ENCODE results near the gene TRIM29.

TRIM29 gene

GRCh38 chr11:120137611-120138521 lies at the start of gene TRIM29:
TRIM29 (minus strand) TSS chr11:120138113; CDS start chr11:120138031, 82 bp downstream.
- WGBS (ENCODE audit: insufficient coverage, insufficient read length): no CpG with 5 or more reads among the region's 41 CpGs
- H3K27ac ChIP-seq (ENCODE audit: low read length): no peak within 1 kb of the TSS
- H3K27me3 ChIP-seq (ENCODE audit: control insufficient read depth, insufficient read depth, low read length): no peaks in the 10 kb centered on the region; the same call in 1 of the 2 replicates
- H3K4me3 ChIP-seq (ENCODE audit: low read length): no peak within 1 kb of the TSS
- DNase-seq (ENCODE audit: low read depth, low spot score): no peak
- peaks cover 2% of the 10 kb centered on the region; the same call in 1 of the 2 replicates for H3K4me1 ChIP-seq (ENCODE audit: control insufficient read depth, insufficient read depth, low read length)
- H3K9me3 ChIP-seq (ENCODE audit: control insufficient read depth, insufficient read depth, low read length): no peaks in the 10 kb centered on the region
- H3K36me3 ChIP-seq (ENCODE audit: control insufficient read depth, insufficient read depth, low read length): no peaks in the 10 kb centered on the region

- Histone ChIP-seq H3K4me1 (ENCODE audit: control insufficient read depth, insufficient read depth, low read length) (peaks cover 1% of the 10 kb centered on the region; the same call in 1 of the 2 replicates), H3K9me3 (ENCODE audit: control insufficient read depth, insufficient read depth, low read length) (no peaks in the 10 kb centered on the region), H3K4me3 (ENCODE audit: low read length) (no peak overlapping the region), H3K27ac (ENCODE audit: low read length) (no peak overlapping the region), H3K27me3 (ENCODE audit: control insufficient read depth, insufficient read depth, low read length) (peaks cover under 1% of the 10 kb centered on the region; the same call in 1 of the 2 replicates), H3K36me3 (ENCODE audit: control insufficient read depth, insufficient read depth, low read length) (no peaks in the 10 kb centered on the region)
- no CpG with 5 or more reads among the region's 17 CpGs for WGBS (ENCODE audit: insufficient coverage, insufficient read length)
- DNase-seq (ENCODE audit: low read depth, low spot score): no peak
These were observed 49.1 kb upstream of the TRIM29 start for GRCh38 chr11:120186774-120187591.

GRCh38 chr11:120186456-120186773 lies 48.5 kb upstream of the TRIM29 start:
- no peak for DNase-seq (ENCODE audit: low read depth, low spot score)

GRCh38 chr11:120185706-120186455 lies 48.0 kb upstream of the TRIM29 start:
- no peak overlapping the region for H3K4me3 ChIP-seq (ENCODE audit: low read length)
- peaks cover 3% of the 10 kb centered on the region for H3K4me1 ChIP-seq (ENCODE audit: control insufficient read depth, insufficient read depth, low read length)
- H3K27me3 ChIP-seq (ENCODE audit: control insufficient read depth, insufficient read depth, low read length): peaks cover 6% of the 10 kb centered on the region; the same call in 1 of the 2 replicates
- H3K36me3 ChIP-seq (ENCODE audit: control insufficient read depth, insufficient read depth, low read length): no peaks in the 10 kb centered on the region
- no peak overlapping the region for H3K27ac ChIP-seq (ENCODE audit: low read length)
- DNase-seq (ENCODE audit: low read depth, low spot score): no peak
- whole genome bisulfite sequencing (ENCODE audit: insufficient coverage, insufficient read length): no CpG with 5 or more reads among the region's 3 CpGs
- H3K9me3 ChIP-seq (ENCODE audit: control insufficient read depth, insufficient read depth, low read length): no peaks in the 10 kb centered on the region

More at GRCh38 chr11:120186456-120186773, 48.5 kb upstream of the TRIM29 start:
- H3K27ac ChIP-seq (ENCODE audit: low read length): no peak overlapping the region
- H3K9me3 ChIP-seq (ENCODE audit: control insufficient read depth, insufficient read depth, low read length): no peaks in the 10 kb centered on the region
- no peaks in the 10 kb centered on the region for H3K36me3 ChIP-seq (ENCODE audit: control insufficient read depth, insufficient read depth, low read length)
- no peak overlapping the region for H3K4me3 ChIP-seq (ENCODE audit: low read length)
- peaks cover 1% of the 10 kb centered on the region; the same call in 1 of the 2 replicates for H3K4me1 ChIP-seq (ENCODE audit: control insufficient read depth, insufficient read depth, low read length)
- H3K27me3 ChIP-seq (ENCODE audit: control insufficient read depth, insufficient read depth, low read length): peaks cover 3% of the 10 kb centered on the region; the same call in 1 of the 2 replicates

DNA sequence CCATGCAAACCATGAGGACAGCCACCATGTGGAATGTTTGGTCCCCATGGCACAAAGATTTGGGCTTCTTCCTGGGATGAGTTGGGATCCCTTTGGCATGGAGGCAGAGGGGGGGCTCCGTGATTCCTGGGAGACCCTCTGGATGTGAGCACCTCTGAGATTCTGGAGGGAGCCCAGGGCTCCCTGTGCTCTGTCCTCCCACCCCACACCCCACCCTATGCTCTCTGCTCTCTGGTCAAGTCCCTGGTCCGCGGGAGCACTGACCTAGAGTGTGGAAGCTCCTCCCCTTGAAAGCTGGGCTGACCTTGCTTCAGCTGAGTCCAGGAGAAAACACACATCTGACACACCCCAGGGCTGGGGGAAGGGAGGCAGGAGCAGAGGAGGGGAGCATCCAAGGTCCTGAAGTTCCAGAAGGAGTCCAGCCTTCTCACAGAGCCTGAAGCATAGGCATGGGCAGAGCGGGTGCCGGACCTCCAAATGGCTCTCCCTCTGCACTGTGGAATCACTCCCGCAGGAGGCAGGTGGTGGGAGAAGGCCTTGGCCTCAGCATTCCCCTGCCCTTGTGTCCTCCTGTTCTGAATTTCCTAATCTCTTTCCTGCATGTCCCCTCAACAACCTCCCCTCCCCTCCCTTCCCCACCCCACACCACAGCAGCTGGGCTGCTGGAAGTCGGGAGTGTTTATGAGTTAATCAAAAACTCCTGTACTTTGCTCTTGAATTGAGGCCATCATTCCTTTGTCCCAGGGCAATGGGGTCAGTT lies 47.2 kb upstream of the TRIM29 start:
- H3K27me3 ChIP-seq (ENCODE audit: control insufficient read depth, insufficient read depth, low read length): peaks cover 7% of the 10 kb centered on the region; the same call in 1 of the 2 replicates
- H3K4me1 ChIP-seq (ENCODE audit: control insufficient read depth, insufficient read depth, low read length): peaks cover 3% of the 10 kb centered on the region
- no peak overlapping the region for H3K4me3 ChIP-seq (ENCODE audit: low read length)
- WGBS (ENCODE audit: insufficient coverage, insufficient read length): no CpG with 5 or more reads among the region's 7 CpGs
- no peak overlapping the region for H3K27ac ChIP-seq (ENCODE audit: low read length)
- DNase-seq (ENCODE audit: low read depth, low spot score): no peak
- no peaks in the 10 kb centered on the region for H3K36me3 ChIP-seq (ENCODE audit: control insufficient read depth, insufficient read depth, low read length)
- no peaks in the 10 kb centered on the region for H3K9me3 ChIP-seq (ENCODE audit: control insufficient read depth, insufficient read depth, low read length)

GRCh38 chr11:120184371-120184945 lies 46.5 kb upstream of the TRIM29 start:
- no peaks in the 10 kb centered on the region for H3K36me3 ChIP-seq (ENCODE audit: control insufficient read depth, insufficient read depth, low read length)
- H3K27me3 ChIP-seq (ENCODE audit: control insufficient read depth, insufficient read depth, low read length): peaks cover 9% of the 10 kb centered on the region; the same call in 1 of the 2 replicates
- no peak overlapping the region for H3K27ac ChIP-seq (ENCODE audit: low read length)
- H3K4me1 ChIP-seq (ENCODE audit: control insufficient read depth, insufficient read depth, low read length): peaks cover 3% of the 10 kb centered on the region
- WGBS (ENCODE audit: insufficient coverage, insufficient read length): no CpG with 5 or more reads among the region's 11 CpGs
- no peak overlapping the region for H3K4me3 ChIP-seq (ENCODE audit: low read length)
- no peaks in the 10 kb centered on the region for H3K9me3 ChIP-seq (ENCODE audit: control insufficient read depth, insufficient read depth, low read length)
- DNase-seq (ENCODE audit: low read depth, low spot score): no peak

DNA sequence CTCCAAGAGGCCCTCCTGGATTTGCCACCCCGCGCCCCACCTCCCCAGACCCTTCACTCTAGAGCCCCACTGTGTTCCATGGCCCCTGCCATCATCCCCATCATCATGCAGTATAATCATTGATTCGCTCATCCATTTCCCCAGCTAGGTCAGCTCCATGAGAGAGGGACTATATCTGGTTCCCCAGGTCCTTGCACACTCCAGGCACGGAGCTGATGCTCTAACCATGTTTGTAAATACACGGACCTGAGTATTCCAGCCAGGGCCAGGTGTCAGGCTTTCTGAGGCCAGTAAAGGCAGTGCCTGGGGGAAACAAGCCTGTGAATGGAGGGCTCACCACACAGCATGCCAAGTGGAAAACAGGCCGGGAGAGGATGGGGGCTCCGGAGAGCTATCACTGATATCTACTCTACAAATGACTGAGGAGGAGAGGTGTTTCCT lies 45.8 kb upstream of the TRIM29 start:
- no peak overlapping the region for H3K4me3 ChIP-seq (ENCODE audit: low read length)
- no CpG with 5 or more reads among the region's 7 CpGs for WGBS (ENCODE audit: insufficient coverage, insufficient read length)
- H3K4me1 ChIP-seq (ENCODE audit: control insufficient read depth, insufficient read depth, low read length): peaks cover 3% of the 10 kb centered on the region
- no peak overlapping the region for H3K27ac ChIP-seq (ENCODE audit: low read length)
- H3K27me3 ChIP-seq (ENCODE audit: control insufficient read depth, insufficient read depth, low read length): peaks cover 10% of the 10 kb centered on the region; the same call in 1 of the 2 replicates
- no peaks in the 10 kb centered on the region for H3K36me3 ChIP-seq (ENCODE audit: control insufficient read depth, insufficient read depth, low read length)
- H3K9me3 ChIP-seq (ENCODE audit: control insufficient read depth, insufficient read depth, low read length): no peaks in the 10 kb centered on the region
- DNase-seq (ENCODE audit: low read depth, low spot score): no peak

DNA sequence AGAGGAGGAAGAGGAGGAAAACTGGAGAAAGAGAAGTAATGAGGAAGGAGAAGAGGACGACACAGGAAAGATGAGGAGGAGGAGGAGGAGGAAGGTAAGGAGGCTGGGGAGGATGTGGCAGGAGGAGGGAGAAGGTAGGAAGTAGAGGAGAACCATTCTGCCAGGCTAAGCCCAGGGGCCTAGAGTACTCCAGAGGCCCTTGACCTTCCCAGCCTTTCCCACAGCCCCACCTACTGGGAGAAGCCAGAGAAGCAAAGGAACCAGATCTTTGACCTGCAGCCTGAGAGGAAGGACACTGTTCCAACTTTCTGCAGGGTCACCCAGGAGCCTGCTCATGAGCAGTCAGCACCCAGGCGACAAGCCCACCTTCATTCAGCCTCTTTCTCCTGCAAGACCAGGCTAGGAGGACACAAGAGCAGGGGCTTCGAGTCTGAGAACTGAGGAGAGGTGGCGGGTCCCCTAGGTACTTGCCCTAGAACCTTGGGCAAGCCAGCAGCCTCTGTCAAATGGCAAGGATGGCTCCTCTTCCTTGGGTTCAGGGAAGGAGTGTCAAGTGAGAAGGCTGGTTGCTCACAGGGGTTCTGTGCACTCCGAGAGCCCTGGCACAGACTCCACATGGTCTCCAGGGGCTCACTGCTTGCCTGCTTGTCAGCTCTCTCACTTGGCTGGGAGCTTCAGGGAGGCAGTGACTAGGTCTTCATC lies 45.0 kb upstream of the TRIM29 start:
- H3K4me3 ChIP-seq (ENCODE audit: low read length): no peak overlapping the region
- no peak for DNase-seq (ENCODE audit: low read depth, low spot score)
- peaks cover 10% of the 10 kb centered on the region; the same call in 1 of the 2 replicates for H3K27me3 ChIP-seq (ENCODE audit: control insufficient read depth, insufficient read depth, low read length)
- H3K9me3 ChIP-seq (ENCODE audit: control insufficient read depth, insufficient read depth, low read length): no peaks in the 10 kb centered on the region
- WGBS (ENCODE audit: insufficient coverage, insufficient read length): no CpG with 5 or more reads among the region's 5 CpGs
- H3K36me3 ChIP-seq (ENCODE audit: control insufficient read depth, insufficient read depth, low read length): no peaks in the 10 kb centered on the region
- H3K4me1 ChIP-seq (ENCODE audit: control insufficient read depth, insufficient read depth, low read length): peaks cover 3% of the 10 kb centered on the region
- no peak overlapping the region for H3K27ac ChIP-seq (ENCODE audit: low read length)

GRCh38 chr11:120182372-120182771 lies 44.5 kb upstream of the TRIM29 start:
- H3K4me1 ChIP-seq (ENCODE audit: control insufficient read depth, insufficient read depth, low read length): peaks cover 3% of the 10 kb centered on the region
- no peaks in the 10 kb centered on the region for H3K36me3 ChIP-seq (ENCODE audit: control insufficient read depth, insufficient read depth, low read length)
- no peak overlapping the region for H3K27ac ChIP-seq (ENCODE audit: low read length)
- peaks cover 10% of the 10 kb centered on the region; the same call in 1 of the 2 replicates for H3K27me3 ChIP-seq (ENCODE audit: control insufficient read depth, insufficient read depth, low read length)
- WGBS (ENCODE audit: insufficient coverage, insufficient read length): no CpG with 5 or more reads among the region's 7 CpGs
- no peak overlapping the region for H3K4me3 ChIP-seq (ENCODE audit: low read length)
- DNase-seq (ENCODE audit: low read depth, low spot score): no peak
- H3K9me3 ChIP-seq (ENCODE audit: control insufficient read depth, insufficient read depth, low read length): no peaks in the 10 kb centered on the region
